Activated CD8-positive, alpha-beta T cell treated with anti-CD3 and anti-CD28 coated beads for 36 hours (primary cell): Measurements from ENCODE around the gene SIRT5. TPM values are rescaled to one million over a fixed set of nuclear protein-coding genes. Genes with fewer than 3 reads are reported as not detected.

Experiments used
- ATAC-seq: fragments of 200-7000 bp; cut with Tn5 transposase; one replicate; pipeline ENCODE4 v1.10.0; 2021; ENCODE audit warnings: mild to moderate bottlenecking, moderate library complexity
- CTCF ChIA-PET: fragments of 350-600 bp; sonication (Branson Sonifier 250); formaldehyde crosslinking; loops from one replicate; lab custom pipeline; 2021; ENCODE audit warnings: antibody characterized with exemption; lab: Charles Lee
- POLR2A ChIA-PET: fragments of 350-600 bp; sonication (Branson Sonifier 250); formaldehyde crosslinking; loops from one replicate; lab custom pipeline; 2021; ENCODE audit warnings: antibody characterized with exemption; lab: Charles Lee
- DNase-seq: peaks from one replicate; pipeline ENCODE4 v3.0.0-alpha.2; 2020
- H3K27ac Mint-ChIP-seq: one replicate; pipeline ENCODE4 v1.8.0; 2021; ENCODE audit warnings: mild to moderate bottlenecking, mixed read lengths
- H3K27me3 Mint-ChIP-seq: one replicate; pipeline ENCODE4 v1.8.0; 2021; ENCODE audit warnings: mixed read lengths
- H3K36me3 Mint-ChIP-seq: one replicate; pipeline ENCODE4 v1.8.0; 2021; ENCODE audit warnings: low read depth, mixed read lengths
- H3K4me1 Mint-ChIP-seq: one replicate; pipeline ENCODE4 v1.8.0; 2021; ENCODE audit warnings: low read depth, mixed read lengths
- H3K4me3 Mint-ChIP-seq: one replicate; pipeline ENCODE4 v1.8.0; 2021; ENCODE audit warnings: mild to moderate bottlenecking, moderate library complexity, mixed read lengths
- H3K9me3 Mint-ChIP-seq: one replicate; pipeline ENCODE4 v1.8.0; 2021; ENCODE audit warnings: mixed read lengths
- intact Hi-C: fragments of 100-400 bp; cut with micrococcal nuclease; formaldehyde crosslinking; loops from one replicate; pipeline ENCODE4 v1.10.0; 2022
- total RNA-seq, 2 experiments: library from RNA; stranded (reverse); gene quantifications; one replicate each; pipeline ENCODE4 v1.2.3, GENCODE V29; 2021
- TF ChIP-seq, protein P1 (sequence below): fragments of 200-600 bp; IDR thresholded peaks from one replicate; pipeline ENCODE4 v1.8.0; 2022; ENCODE audit warnings: antibody characterized with exemption, mild to moderate bottlenecking

SIRT5 gene
- total RNA-seq, 2 experiments from 2014 or later, result 9.4 to 13.5 TPM

DNA sequence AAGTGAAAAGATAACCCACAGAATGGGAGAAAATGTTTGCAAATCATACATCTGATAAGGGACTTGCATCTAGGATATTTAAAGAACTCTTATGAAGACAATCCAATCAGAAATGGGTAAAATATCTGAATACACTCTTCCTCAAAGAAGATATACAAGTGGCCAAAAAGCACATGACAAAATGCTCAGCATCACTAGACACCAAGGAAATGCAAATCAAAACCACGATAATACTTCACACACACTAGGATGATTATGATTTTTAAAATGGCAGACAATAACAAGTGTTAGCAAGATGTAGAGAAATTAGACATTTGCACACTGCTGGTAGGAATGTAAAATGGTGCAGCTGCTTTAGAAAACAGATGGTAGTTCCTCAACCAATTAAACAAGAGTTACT lies 34.8 kb upstream of the SIRT5 start:
- intact Hi-C loops, result no loop called here
- no peaks in the 10 kb centered on the region for H3K36me3 Mint-ChIP-seq
- H3K27me3 Mint-ChIP-seq, result no peaks in the 10 kb centered on the region
- no peak for DNase-seq
- TF ChIP-seq, protein P1, sequence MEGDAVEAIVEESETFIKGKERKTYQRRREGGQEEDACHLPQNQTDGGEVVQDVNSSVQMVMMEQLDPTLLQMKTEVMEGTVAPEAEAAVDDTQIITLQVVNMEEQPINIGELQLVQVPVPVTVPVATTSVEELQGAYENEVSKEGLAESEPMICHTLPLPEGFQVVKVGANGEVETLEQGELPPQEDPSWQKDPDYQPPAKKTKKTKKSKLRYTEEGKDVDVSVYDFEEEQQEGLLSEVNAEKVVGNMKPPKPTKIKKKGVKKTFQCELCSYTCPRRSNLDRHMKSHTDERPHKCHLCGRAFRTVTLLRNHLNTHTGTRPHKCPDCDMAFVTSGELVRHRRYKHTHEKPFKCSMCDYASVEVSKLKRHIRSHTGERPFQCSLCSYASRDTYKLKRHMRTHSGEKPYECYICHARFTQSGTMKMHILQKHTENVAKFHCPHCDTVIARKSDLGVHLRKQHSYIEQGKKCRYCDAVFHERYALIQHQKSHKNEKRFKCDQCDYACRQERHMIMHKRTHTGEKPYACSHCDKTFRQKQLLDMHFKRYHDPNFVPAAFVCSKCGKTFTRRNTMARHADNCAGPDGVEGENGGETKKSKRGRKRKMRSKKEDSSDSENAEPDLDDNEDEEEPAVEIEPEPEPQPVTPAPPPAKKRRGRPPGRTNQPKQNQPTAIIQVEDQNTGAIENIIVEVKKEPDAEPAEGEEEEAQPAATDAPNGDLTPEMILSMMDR, result no peak
- CTCF ChIA-PET, result interaction anchor here (0.8 kb wide), 1 partner anchor 54 kb away, joined by 3 read pairs; no protein-coding TSS in a partner anchor
- POLR2A ChIA-PET, result no interaction called here
- no peak overlapping the region for H3K4me3 Mint-ChIP-seq
- no peaks in the 10 kb centered on the region for H3K9me3 Mint-ChIP-seq
- no peak for ATAC-seq
- H3K4me1 Mint-ChIP-seq, result no peaks in the 10 kb centered on the region
- H3K27ac Mint-ChIP-seq, result no peak overlapping the region

DNA sequence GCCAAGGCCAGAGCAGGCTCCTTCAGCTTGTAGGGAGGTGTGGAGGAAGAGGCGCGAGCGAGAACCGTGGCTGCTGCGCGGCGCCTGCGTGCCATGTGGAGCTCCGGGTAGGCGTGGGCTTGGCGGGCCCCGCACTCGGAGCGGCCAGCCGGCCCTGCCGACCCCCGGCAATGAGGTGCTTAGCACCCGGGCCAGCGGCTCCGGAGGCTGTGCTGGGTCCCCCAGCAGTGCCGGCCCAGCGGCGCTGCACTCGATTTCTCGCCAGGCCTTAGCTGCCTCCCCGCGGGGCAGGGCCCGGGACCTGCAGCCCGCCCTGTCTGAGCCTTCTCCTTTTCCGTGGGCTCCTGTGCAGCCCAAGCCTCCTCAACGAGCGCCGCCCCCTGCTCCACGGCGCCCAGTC lies 32.9 kb upstream of the SIRT5 start:
- Mint-ChIP-seq H3K9me3 (no peaks in the 10 kb centered on the region), H3K36me3 (no peaks in the 10 kb centered on the region), H3K4me3 (no peak overlapping the region), H3K27ac (no peak overlapping the region), H3K27me3 (no peaks in the 10 kb centered on the region), H3K4me1 (no peaks in the 10 kb centered on the region)
- POLR2A ChIA-PET, result interaction anchor here (0.6 kb wide), 1 partner anchor 406 kb away, joined by 3 read pairs; no protein-coding TSS in a partner anchor
- ATAC-seq (no peak), DNase-seq (no peak)
- intact Hi-C loops, result no loop called here
- TF ChIP-seq, protein P1, result no peak
- CTCF ChIA-PET, result no interaction called here

DNA sequence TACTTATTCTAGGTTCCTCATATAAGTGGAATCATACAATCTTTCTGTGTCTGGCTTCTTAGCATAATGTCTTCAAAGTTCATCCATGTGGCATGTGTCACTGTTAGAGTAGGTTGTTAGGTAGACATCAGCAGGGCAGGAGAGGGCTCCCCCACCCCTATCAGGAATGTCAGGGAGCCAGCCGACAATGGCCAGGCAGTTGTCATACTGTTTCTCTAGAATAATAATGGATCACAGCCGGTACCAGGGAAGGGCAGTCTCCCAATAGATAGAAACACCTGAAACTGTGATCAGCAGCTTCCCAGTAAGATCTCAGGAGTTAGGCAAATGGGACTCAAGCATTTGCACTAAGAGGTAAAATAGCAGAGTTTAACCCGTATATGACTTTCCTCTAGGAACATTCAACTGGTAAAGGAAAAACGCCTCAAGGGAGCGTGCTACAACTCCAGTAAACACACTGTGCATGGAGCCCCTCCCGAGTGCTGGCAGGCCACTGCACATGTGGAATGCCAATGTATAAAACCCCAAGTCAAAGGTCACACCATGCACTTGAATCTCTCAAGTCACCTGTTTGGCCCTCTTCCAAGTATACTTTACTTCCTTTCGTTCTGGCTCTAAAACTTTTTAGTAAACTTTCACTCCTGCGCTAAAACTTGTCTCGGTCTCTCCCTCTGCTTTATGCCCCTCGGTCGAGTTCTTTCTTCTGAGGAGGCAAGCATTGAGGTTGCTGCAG lies 29.8 kb upstream of the SIRT5 start:
- TF ChIP-seq, protein P1, result no peak
- H3K4me3 Mint-ChIP-seq, result no peak overlapping the region
- H3K27me3 Mint-ChIP-seq, result no peaks in the 10 kb centered on the region
- POLR2A ChIA-PET, result no interaction called here
- no peaks in the 10 kb centered on the region for H3K9me3 Mint-ChIP-seq
- ATAC-seq (no peak), DNase-seq (no peak)
- intact Hi-C loops, result no loop called here
- no peaks in the 10 kb centered on the region for H3K36me3 Mint-ChIP-seq
- peaks cover 2% of the 10 kb centered on the region for H3K4me1 Mint-ChIP-seq
- CTCF ChIA-PET, result no interaction called here
- H3K27ac Mint-ChIP-seq, result no peak overlapping the region

DNA sequence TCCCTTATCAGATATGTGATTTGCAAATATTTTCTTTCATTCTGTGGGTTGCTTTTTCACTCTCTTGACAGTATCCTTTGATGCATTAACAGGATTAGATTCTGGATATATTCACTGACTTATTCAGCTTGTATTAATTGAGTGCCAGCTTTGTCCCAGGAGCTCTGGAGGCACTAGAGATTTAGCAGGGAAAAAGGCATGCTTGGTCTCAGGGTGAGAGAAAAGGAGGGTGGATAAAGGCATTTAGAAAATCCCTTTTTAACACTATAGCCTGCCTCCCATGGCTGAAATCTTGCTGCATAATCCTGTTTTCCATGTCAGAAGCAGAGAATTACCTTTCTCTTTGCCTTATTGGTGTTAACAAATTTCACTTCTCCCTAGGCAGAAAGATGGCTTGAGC lies 28.5 kb upstream of the SIRT5 start:
- Mint-ChIP-seq H3K9me3 (no peaks in the 10 kb centered on the region), H3K27me3 (no peaks in the 10 kb centered on the region), H3K4me3 (no peak overlapping the region), H3K4me1 (peaks cover 2% of the 10 kb centered on the region), H3K27ac (no peak overlapping the region), H3K36me3 (no peaks in the 10 kb centered on the region)
- DNase-seq (no peak), ATAC-seq (no peak)
- intact Hi-C loops, result no loop called here
- TF ChIP-seq, protein P1, result no peak
- CTCF ChIA-PET, result interaction anchor here (0.6 to 1.9 kb wide), 2 partner anchors 14 to 15 kb away, joined by 3 to 6 read pairs; no protein-coding TSS in a partner anchor
- POLR2A ChIA-PET, result no interaction called here

DNA sequence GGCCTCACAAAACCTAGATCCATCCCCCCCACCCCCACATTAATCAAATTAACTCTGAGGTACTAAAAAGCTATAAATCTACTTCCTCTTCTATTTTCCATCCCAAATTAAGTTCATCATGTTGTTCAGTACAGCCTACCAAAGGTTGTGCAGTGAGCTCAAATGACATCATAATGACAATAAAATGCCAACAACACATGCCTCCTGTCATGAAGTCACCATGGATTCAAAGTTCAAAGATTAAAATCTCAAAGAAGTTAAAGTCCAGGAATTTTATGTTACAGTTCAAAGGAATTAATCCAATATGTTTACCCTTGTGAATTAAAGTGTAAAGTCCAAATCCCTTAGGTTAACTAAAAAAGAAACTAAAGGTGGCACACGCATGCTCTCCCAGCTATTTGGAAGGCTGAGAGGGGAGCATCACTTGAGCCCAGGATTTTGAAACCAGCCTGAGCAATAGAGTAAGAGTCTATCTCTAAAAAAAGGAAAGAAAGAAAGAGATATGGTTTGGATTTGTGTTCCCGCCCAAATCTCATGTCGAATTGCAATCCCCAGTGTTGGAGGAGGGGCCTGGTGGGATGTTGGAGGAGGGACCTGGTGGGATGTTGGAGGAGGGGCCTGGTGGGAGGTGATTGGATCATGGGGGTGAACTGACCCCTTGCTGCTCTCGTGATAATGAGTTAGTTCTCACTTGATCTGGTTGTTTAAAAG lies 25.7 kb upstream of the SIRT5 start:
- no peaks in the 10 kb centered on the region for H3K36me3 Mint-ChIP-seq
- DNase-seq (no peak), ATAC-seq (no peak)
- H3K9me3 Mint-ChIP-seq, result no peaks in the 10 kb centered on the region
- peaks cover 2% of the 10 kb centered on the region for H3K4me1 Mint-ChIP-seq
- intact Hi-C loops, result no loop called here
- TF ChIP-seq, protein P1, result no peak
- peaks cover 1% of the 10 kb centered on the region for H3K27me3 Mint-ChIP-seq
- H3K4me3 Mint-ChIP-seq, result no peak overlapping the region
- ChIA-PET CTCF (interaction anchor here (0.9 kb wide), 1 partner anchor 16 kb away, joined by 3 read pairs; no protein-coding TSS in a partner anchor), POLR2A (no interaction called here)
- H3K27ac Mint-ChIP-seq, result no peak overlapping the region
